Panc1 (cell line): ENCODE results near the gene PIGU. TPM values are rescaled to one million over a fixed set of nuclear protein-coding genes. Genes with fewer than 3 reads are reported as not detected.

Source experiments
- ATAC-seq: fragments of 200-7000 bp; cut with Tn5 transposase; 2 replicates; pipeline ENCODE4 v1.9.1; 2020; ENCODE audit warnings: mild to moderate bottlenecking, moderate library complexity
- BruUV-seq: library from RNA; stranded (reverse); fragments of 400-500 nt; replicated peaks from 2 replicates; lab custom pipeline; 2021; lab: Mats Ljungman, UMichigan
- CTCF ChIA-PET: fragments of 300-600 bp; sonication (Branson Sonifier 250); formaldehyde crosslinking; loops from one replicate; lab custom pipeline; 2022; ENCODE audit warnings: antibody characterized with exemption; lab: Charles Lee
- POLR2A ChIA-PET: fragments of 300-600 bp; sonication (Branson Sonifier 250); formaldehyde crosslinking; loops from one replicate; lab custom pipeline; 2022; ENCODE audit warnings: antibody characterized with exemption; lab: Charles Lee
- DNase-seq: peaks from one replicate; pipeline ENCODE4 v3.0.0-alpha.2; 2010; ENCODE audit warnings: low read depth, low spot score
- H3K27ac ChIP-seq: 2 replicates; pipeline ENCODE4 v1.5.1; 2011; ENCODE audit warnings: mild to moderate bottlenecking, low read length, inconsistent platforms
- H3K27me3 ChIP-seq: fragments of 200-500 bp; sonication (Bioruptor generic); 2 replicates; pipeline ENCODE4 v1.6.0; 2014; ENCODE audit warnings: low read length, inconsistent platforms; ENCODE audit not compliant: control insufficient read depth, insufficient read depth
- H3K36me3 ChIP-seq: fragments of 200-500 bp; sonication (Bioruptor generic); 2 replicates; pipeline ENCODE4 v1.5.1; 2014; ENCODE audit warnings: inconsistent platforms, mild to moderate bottlenecking, low read length, moderate library complexity; ENCODE audit not compliant: control insufficient read depth, insufficient read depth
- H3K4me1 ChIP-seq: 2 replicates; pipeline ENCODE4 v1.5.1; 2011; ENCODE audit warnings: inconsistent platforms, mild to moderate bottlenecking, low read length, moderate library complexity; ENCODE audit not compliant: control insufficient read depth, insufficient read depth
- H3K4me3 ChIP-seq, 2 experiments: 2 replicates each; pipeline ENCODE4 v1.5.1; 2011 to 2012; ENCODE audit warnings: low read depth in 2 of 2, low read length in 2 of 2, mild to moderate bottlenecking in 2 of 2, inconsistent platforms in 1 of 2, moderate library complexity in 1 of 2
- H3K9me3 ChIP-seq: fragments of 200-500 bp; sonication (Bioruptor generic); 2 replicates; pipeline ENCODE4 v1.5.1; 2014; ENCODE audit warnings: low read depth, mild to moderate bottlenecking, inconsistent platforms, low read length, moderate library complexity; ENCODE audit not compliant: control insufficient read depth, insufficient read depth
- CTCF ChIP-seq: fragments of 450-650 bp; IDR thresholded peaks from 2 replicates; pipeline ENCODE4 v1.5.1; 2017; ENCODE audit warnings: mild to moderate bottlenecking
- POLR2AphosphoS5 ChIP-seq: IDR thresholded peaks from 2 replicates; pipeline ENCODE4 v1.6.1; 2012; ENCODE audit warnings: mild to moderate bottlenecking, low read depth, low read length, moderate library complexity
- REST ChIP-seq, 2 experiments: IDR thresholded peaks; 2 replicates each; pipeline ENCODE4 v1.6.1; 2011 to 2012; ENCODE audit warnings: low read depth in 2 of 2, control low read depth in 1 of 2, low read length in 1 of 2, mild to moderate bottlenecking in 1 of 2, moderate library complexity in 1 of 2; ENCODE audit not compliant: insufficient read depth in 1 of 2
- SIN3A ChIP-seq: IDR thresholded peaks from 2 replicates; pipeline ENCODE4 v1.6.1; 2012; ENCODE audit warnings: low read depth, mild to moderate bottlenecking, low read length, moderate library complexity, borderline replicate concordance; ENCODE audit not compliant: insufficient read depth
- TCF7L2 ChIP-seq: IDR thresholded peaks from 2 replicates; pipeline ENCODE4 v1.6.1; 2011; ENCODE audit warnings: mild to moderate bottlenecking, low read depth, low read length, inconsistent platforms
- in situ Hi-C: cut with HindIII; loops from 2 replicates; pipeline ENCODE4 v1.10.0; 2016; ENCODE audit warnings: low sequenced_read_pairs, low pct_unique_long_range_greater_than_20kb
- intact Hi-C: fragments of 100-400 bp; cut with micrococcal nuclease; formaldehyde crosslinking; loops from one replicate; pipeline ENCODE4 v1.10.0; 2022; ENCODE audit not compliant: unreplicated experiment
- total RNA-seq: library from RNA; stranded (reverse); gene quantifications from one replicate; pipeline ENCODE4 v1.2.1, GENCODE V29; 2021; ENCODE audit not compliant: unreplicated experiment

Gene PIGU
- total RNA-seq, 1 experiment from 2014 or later, result 22.9 TPM

GRCh38 chr20:34560614-34561013, 116.3 kb downstream of the PIGU start:
- BruUV-seq, result no TSS peak
- Histone ChIP-seq H3K27me3 (no peaks in the 10 kb centered on the region), H3K4me3 (no peak overlapping the region), H3K9me3 (no peaks in the 10 kb centered on the region), H3K27ac (no peak overlapping the region), H3K4me1 (peaks cover 3% of the 10 kb centered on the region; the same call in 1 of the 2 replicates), H3K36me3 (no peaks in the 10 kb centered on the region)
- ChIA-PET CTCF (no interaction called here), POLR2A (no interaction called here)
- DNase-seq, result no peak
- in situ Hi-C loops (no loop called here), intact Hi-C loops (loop anchor here (10.0 kb wide), 1 partner anchor 144 kb away; the partner anchor contains the start of gene TP53INP2)
- no peak for ATAC-seq
- no peak for TF ChIP-seq POLR2AphosphoS5
- no peak for TF ChIP-seq CTCF
- no peak for TF ChIP-seq TCF7L2
- TF ChIP-seq REST (IDR thresholded peaks at IDR 0.05; ENCODE audit: insufficient read depth in 1 of 2, low read depth in 2 of 2, low read length in 1 of 2), result no peak
- no peak for TF ChIP-seq SIN3A

GRCh38 chr20:34560141-34560523, 116.8 kb downstream of the PIGU start:
- ATAC-seq (no peak), DNase-seq (no peak)
- intact Hi-C loops (loop anchor here (10.0 kb wide), 1 partner anchor 145 kb away; the partner anchor contains the start of gene TP53INP2), in situ Hi-C loops (no loop called here)
- TF ChIP-seq REST (IDR thresholded peaks at IDR 0.05; ENCODE audit: insufficient read depth in 1 of 2, low read depth in 2 of 2, low read length in 1 of 2), result no peak
- no peak for TF ChIP-seq TCF7L2
- no peak for TF ChIP-seq SIN3A
- TF ChIP-seq CTCF, result no peak
- TF ChIP-seq POLR2AphosphoS5, result no peak
- Histone ChIP-seq H3K27ac (no peak overlapping the region), H3K4me3 (no peak overlapping the region), H3K36me3 (no peaks in the 10 kb centered on the region), H3K9me3 (no peaks in the 10 kb centered on the region), H3K27me3 (no peaks in the 10 kb centered on the region), H3K4me1 (peaks cover 3% of the 10 kb centered on the region; the same call in 1 of the 2 replicates)
- ChIA-PET CTCF (no interaction called here), POLR2A (no interaction called here)
- no TSS peak for BruUV-seq
